Amniotic stem cell (primary cell): ENCODE data around the gene BAIAP2L2.
"Not testable (repeated sequence)": the region's sequence is repeated elsewhere in the genome, so short reads cannot be mapped to it uniquely, and the experiment has no call there.

Source experiments
- DNase-seq: peaks from one replicate; lab custom pipeline; 2025; lab: John Stamatoyannopoulos, UW

Gene BAIAP2L2

DNA sequence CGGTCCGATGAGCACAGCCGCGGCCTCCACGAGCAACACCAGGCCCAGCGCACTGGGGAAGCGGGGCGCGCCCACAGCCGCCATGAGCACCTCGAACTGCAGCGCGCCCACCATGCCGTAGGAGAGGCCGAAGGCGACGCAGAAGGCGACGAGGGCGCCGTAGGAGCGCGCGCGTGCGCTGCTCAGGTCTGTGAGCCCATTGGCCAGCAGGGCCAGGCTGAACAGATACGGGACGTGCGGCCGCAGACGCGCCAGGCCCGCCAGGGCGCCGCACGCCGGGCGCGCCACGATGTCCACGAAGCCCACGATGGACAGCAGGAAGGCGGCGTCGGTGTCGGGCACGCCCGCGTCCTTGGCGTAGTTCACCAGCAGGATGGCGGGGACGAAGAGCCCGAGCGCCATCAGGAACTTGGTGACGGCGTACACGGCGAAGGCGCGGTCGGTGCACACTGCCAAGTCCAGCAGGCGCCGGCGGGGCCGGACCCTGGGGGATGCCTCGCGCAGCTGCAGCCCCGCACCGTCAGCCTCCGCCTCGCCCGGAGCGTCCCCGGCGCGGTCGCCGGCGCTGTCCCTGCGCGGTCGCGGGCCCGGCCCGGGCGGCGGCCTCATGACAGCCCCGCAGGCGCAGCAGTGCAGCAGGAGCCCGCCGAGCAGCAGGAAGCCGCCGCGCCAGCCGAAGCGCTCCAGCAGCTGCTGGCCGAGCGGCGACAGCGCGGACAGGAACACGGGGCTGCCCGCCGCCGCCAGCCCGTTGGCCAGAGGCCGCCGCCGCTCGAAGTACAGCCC, 29.4 kb downstream of the BAIAP2L2 start:
- no peak for DNase-seq

GRCh38 chr22:38080474-38080849, 30.0 kb downstream of the BAIAP2L2 start:
- DNase-seq, result no peak

DNA sequence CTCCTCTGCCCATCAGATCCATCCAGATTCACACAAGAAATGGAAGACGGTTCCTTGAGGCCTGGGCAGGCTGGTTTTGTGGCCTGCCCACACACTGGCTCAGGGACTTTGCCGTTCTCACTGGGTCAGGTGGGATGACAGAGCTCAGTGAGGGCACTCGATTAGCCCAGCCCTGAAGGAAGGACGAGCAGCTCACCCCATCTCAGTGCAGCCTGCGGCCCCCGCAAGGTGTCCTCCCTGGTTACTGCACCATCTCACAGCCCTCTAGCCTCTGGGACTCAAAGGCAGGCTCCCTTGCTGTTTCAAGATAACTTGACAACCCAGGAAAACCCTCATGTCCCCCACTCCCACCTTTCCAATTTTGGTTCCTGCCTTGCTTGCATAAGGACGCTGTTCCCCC, 30.7 kb downstream of the BAIAP2L2 start:
- DNase-seq, result no peak

GRCh38 chr22:38079208-38079607, 31.3 kb downstream of the BAIAP2L2 start:
- not testable (repeated sequence) for DNase-seq

DNA sequence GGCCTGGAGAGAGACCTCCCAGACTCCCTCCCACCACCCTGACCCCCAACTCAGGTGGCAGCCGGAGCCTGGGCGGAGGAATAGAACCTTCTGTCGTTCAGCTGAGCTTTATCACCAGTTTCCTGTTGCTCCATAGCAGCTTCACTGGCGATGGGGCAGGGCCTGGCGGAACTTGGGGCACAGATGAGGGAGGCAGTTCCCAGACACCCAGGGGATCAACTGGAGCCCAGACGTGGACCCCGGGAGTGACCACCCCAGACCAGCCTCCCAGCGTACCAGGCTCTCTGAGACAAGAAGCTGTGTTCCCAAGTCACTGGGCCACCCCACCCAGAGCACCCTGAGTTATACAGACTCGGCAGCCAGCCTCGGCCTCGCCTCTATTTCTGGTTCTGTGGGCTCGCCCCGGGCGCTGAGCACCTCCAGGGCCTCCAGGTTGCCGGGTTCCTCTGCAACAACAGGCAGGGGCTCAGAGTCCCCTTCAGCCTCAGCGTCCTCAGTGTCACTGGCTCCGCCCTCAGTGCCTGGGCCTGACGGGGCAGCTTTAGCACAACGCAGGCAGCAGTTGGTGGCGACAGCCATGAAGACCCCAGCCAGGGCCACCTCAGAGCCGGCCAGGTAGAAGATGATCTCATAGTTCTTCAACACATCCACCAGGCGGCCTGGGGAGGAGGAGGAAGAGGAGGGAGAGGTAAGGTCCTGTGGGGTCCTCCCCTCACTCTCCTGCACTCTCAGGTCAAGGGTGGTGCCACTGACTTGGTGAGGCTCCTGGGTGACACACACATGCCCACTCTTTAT, 32.2 kb downstream of the BAIAP2L2 start:
- no peak for DNase-seq

DNA sequence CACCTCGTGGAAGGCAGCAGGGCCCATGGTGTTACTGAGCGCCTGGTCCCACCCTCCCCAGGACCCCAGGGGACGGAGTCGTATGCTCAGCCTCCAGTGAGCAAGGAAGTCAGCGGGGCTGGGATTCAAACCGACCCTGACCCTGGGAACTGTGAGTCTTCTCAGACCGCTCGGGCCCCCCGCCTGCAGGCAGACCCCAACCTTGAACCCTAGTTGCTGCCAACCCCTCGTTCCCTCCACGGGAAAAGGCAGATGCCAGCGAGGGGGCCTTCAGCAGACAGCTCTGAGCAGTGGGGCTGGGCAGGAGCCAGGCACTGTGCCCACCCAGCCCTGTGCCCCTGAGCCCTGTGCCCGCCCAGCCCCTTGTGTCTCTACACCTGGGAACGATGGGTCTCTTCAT, 32.9 kb downstream of the BAIAP2L2 start:
- DNase-seq, result no peak

GRCh38 chr22:38077096-38077495, 33.4 kb downstream of the BAIAP2L2 start:
- no peak for DNase-seq

DNA sequence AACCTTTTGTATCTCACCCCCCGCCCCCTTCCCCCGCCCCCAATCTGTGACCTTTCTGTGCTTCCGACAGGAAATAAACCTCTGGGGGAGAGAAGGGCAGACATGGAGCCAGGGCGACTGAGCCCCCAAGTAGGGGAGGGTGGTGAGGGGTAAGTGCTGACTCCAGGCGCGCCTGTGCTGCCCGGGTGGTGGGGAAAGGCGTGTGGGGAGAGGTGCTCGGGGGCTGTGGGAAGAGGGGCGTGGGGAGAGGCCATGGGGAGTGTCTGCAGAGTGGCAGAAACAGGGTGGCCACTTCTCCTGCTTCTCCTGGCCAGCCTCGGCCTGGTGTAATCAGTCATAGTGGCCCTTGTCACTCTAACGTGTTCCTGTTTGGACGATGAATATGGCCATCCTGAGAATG, 34.5 kb downstream of the BAIAP2L2 start:
- DNase-seq, result no peak

DNA sequence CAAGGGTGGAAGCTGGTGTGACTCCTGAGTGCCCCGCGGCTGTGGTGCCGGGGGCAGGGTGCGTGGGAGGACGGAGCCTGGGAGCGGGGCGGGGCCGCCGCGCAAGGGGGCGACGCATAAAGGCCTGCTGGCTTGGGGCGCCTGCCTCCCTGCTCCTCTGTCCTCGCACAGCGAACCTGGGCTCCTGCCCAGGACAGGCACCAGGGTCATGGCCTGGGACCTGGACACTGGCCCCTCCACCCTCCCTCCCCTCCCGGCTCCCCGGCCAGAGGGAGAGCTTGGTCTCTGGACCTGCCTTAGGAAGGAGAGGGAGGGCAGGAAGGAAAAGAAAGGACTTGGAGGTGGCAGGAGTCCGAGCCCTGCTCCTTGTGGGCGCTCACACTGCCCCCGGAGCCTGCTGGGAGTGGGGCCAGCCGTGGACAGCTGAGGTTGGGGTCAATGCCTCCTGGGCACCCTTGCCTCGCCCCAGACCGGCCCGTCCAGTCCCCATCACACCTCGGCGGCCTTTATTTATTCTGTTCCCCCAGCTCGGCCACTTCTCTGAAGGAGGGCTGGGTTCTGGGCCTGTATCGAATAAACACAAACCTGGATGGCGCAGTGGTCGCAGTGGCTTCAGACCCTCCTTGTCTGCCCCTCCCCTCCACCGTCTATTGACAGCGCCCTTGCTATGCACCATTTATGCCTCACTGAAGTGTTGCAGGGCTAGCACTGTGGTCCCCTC, 35.2 kb downstream of the BAIAP2L2 start:
- DNase-seq, result no peak

DNA sequence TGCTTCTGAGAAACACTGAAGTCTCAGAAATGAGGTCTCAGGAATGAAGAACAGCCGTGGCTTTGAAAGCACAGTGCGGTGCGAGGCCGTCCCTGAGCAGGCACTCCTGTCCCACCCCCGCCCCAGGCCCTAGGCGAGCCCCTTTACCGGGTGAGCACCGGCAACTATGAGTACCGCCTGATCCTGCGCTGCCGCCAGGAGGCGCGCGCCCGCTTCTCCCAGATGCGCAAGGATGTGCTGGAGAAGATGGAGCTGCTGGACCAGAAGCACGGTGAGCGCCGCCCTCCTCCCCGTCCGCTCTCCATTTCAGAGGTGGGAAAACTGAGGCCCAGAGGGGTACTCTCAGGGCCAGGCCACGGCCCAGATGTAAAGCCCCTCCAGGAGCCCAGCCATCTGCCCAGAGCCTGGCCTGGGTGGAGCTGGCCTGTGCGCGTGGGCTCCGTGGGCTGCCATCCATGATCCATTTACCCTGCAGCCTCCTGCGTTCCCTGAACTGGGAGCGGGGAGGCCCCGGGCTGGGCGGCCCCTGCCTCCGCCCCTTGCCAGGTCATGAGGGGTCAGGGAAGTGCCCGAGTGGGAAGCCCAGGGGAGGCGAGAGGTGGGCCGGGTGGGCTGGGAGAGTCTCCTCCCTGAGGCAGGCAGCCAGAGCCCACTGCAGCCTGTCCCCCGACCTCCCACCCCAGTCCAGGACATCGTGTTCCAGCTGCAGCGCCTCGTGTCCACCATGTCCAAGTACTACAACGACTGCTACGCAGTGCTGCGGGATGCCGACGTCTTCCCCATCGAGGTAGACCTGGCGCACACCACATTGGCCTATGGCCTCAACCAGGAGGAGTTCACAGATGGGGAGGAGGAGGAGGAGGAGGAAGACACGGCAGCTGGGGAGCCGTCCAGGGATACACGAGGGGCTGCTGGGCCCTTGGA, 36.0 kb downstream of the BAIAP2L2 start:
- DNase-seq, result no peak

DNA sequence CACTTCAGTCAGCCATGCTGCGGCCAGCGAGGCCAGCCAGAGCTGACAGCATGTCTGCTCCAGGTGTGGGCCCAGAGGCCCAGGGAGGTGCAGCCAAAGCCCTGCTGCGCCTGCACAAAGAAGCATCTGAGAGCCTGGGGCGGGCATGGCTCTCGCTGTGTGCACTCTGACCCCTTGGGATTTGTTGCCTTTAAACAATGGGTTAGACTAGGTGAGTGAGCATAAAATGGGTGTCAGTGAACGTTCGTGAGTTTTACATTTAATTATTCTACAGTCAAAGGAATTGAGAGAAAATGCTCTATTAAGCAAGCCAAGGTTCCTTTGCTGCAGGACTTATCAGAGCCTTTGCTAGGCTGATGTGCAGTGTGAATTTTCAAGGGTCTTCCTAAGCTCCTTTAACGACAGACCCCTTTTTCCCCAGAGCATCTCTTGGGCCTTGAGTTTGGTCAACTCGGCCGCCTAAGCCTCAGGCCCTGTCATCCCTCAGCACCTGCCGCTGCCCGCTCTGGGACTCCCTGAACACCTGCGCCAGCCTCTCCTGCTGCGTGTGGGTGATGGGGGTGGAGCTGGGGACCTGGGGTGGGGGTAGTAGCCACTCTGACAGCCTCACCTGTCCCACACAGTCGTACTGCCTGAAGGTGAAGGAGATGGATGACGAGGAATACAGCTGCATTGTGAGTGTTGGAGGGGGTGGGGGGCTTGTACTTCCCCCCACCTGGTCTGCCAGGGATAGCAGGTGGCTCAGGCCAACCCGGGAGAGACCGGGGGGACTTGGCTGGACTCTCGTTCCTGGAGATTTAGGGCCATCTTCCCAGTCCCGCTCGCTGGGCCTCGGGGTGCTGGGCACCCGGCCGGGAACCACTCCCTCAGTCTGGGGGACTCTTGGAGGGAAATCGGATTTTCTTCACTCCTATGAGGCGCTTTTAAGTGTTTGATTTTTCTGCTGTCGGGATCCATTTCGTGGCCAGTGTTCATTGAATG, 37.0 kb downstream of the BAIAP2L2 start:
- DNase-seq, result no peak

DNA sequence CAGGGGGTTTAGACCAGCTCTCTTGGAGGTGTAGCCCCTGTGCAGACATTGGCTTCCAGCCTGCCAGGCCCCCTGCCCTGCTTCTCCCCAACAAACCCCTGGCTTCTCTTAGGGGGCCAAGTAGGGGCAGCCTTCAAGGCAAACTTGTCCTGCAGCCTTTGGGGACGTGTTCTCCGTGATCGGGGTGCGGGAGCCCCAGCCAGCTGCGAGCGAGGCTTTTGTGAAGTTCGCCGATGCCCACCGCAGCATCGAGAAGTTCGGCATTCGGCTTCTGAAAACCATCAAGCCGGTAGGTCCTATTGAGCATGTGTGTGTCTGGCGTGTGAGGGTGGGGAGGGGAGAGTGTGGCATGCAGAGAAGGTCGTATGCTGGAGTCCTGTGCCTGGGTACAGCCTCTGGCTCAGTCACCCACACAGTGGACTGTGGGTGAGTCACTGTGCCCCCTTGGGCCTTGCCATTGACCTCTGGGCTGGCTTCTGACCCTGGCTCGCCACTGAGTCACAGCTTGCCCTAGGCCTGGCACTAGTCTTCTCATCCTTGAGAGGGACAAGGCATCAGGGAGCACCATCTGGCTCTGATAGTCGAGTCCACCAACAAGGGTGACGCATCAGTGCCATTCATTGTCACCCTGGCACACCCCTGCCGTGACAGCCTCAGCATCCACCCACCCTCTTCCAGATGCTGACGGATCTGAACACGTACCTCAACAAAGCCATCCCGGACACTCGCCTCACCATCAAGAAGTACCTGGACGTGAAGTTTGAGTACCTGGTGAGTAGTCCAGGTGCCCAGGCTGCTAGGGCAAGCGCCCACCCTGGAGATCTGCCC, 37.9 kb downstream of the BAIAP2L2 start:
- no peak for DNase-seq

GRCh38 chr22:38071421-38072321, 38.8 kb downstream of the BAIAP2L2 start:
- no peak for DNase-seq

DNA sequence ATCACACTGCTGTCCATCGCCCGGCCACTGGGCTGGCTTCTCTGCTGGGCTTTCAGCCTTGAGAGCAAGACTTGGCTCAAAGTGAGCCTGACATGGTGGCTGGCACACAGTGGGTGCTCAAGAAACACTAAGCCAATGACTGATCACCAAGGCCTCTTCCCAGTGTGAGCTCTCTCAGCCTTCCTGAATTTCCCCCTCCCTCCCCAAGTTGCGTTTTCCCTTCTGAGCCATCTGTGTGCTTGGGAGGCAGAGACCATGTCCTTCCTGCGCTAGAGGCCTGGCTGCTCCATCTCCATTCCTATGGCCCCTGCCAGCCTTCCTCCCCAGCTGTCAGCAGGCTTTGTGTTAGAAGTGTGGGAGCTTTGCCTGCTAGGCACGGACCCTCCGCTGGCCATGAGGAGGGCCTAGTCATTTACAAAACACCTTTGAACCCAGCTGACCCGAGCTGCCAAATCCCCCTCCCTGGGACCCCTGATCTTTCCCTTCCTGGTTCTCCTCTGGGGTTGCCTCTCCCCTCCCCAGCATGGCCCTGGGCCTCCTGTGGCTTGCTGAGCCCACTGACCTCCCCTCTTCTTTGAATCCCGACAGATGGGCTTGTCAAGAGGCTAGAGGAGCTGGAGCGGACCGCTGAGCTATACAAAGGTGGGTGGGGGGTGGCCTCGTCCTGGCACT, 40.1 kb downstream of the BAIAP2L2 start:
- no peak for DNase-seq

DNA sequence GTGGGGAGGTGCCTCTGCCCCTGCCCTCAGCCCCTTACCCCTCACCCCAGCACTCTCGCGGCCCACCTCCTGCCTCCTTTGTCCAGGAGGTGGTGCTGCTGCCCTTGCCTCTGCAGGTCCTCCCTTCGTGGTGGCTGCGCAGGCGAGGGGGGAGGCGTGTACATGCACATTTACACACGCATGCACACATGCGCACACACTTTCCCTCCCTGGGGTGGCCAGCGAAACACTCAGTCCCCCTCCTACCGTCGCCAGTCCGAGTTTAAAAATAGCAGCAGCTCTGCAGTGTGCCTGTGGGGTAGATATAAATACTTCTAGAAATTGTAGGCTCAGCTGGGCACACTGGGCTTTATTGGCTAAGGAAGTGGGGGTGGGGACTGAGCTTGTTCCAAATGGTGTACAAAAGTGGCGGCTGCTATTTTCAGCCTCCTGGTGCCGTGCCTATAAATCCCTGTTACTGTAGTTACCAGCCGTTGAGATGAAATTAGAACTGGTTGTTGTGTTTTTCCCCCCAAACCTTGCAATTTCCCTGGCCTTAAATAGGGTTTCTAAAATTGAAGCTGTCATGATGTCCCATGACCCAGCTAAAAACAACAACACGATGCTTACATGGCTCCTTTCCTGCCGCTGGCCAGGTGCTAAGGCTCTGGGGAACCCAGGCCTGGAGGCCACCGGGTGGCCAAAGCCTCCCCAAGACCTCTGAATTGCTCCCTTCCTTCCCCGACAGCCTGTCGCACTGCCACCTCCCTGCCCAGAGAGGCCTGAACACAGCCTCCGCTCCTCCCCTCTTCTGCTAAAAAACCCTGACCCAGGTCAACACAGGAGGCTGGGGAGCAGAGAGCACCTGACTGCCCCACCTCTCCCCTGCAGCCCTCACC, 40.9 kb downstream of the BAIAP2L2 start:
- DNase-seq, result no peak

DNA sequence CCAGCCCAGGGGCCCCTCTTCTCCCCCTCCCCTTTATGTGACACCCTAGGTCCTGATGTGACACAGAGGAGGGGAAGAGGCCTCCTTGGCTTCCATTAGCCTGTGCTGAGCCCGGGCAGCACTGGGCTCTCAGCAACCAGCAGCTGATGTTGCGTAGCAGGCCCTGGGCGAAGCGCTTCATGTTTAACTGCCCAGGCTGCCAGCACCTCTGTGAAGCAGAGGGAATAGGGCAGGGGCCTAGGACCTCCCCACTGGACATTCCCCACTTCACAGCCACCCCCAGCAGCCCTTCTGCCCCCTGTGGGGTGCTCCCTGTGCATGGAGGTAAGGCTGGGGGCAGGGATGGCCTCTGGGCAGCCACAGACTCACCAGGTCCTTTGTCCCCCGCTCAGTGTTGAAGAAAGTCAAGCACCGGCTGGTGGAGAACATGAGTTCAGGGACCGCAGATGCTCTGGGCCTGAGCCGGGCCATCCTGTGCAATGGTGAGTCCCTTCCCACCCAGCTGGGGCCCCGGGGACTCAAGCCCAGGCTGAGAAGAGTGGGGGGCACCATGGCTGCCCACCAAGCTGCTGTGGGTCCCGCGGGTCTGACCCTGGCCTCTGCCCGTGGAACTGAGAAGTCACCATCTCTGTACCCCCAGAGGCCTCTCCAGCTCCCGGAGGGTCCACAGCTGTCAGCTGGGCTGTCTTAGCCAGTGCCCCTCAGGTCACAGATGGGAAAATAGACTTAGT, 41.7 kb downstream of the BAIAP2L2 start:
- DNase-seq, result no peak
